Lung (tissue), 12 donors: ENCODE measurements around the gene UBA52. TPM values are rescaled to one million over a fixed set of nuclear protein-coding genes. Genes with fewer than 3 reads are reported as not detected.

Experiments used
- ATAC-seq: fragments of 200-7000 bp; cut with Tn5 transposase; one replicate; pipeline ENCODE4 v1.9.1; 2020; ENCODE audit warnings: moderate number of reproducible peaks; ENCODE audit not compliant: insufficient read depth, low FRiP score
- DNase-seq, 3 donors: peaks; one replicate each; pipeline ENCODE4 v3.0.0-alpha.2; 2013 to 2017
- H3K27ac ChIP-seq, 2 donors: one replicate each; pipeline ENCODE4 v1.5.1; 2013; ENCODE audit warnings: mild to moderate bottlenecking in 2 of 2, moderate library complexity in 2 of 2, control low read depth in 1 of 2, inconsistent platforms in 1 of 2, low read depth in 1 of 2, low read length in 1 of 2
- H3K27me3 ChIP-seq, 3 donors: one replicate each; pipeline ENCODE4 v1.5.1; 2013; ENCODE audit warnings: low read length in 2 of 3; ENCODE audit not compliant: control insufficient read depth in 3 of 3, insufficient read depth in 3 of 3
- H3K36me3 ChIP-seq, 4 donors: one replicate each; pipeline ENCODE4 v1.5.1; 2013; ENCODE audit warnings: low read length in 4 of 4, mild to moderate bottlenecking in 1 of 4, moderate library complexity in 1 of 4; ENCODE audit not compliant: control insufficient read depth in 4 of 4, insufficient read depth in 4 of 4
- H3K4me1 ChIP-seq, 5 donors: one replicate each; pipeline ENCODE4 v1.5.1; 2013; ENCODE audit warnings: low read length in 5 of 5, mild to moderate bottlenecking in 2 of 5, moderate library complexity in 1 of 5; ENCODE audit not compliant: control insufficient read depth in 5 of 5, insufficient read depth in 5 of 5
- H3K4me3 ChIP-seq: one replicate; pipeline ENCODE4 v1.5.1; 2013; ENCODE audit warnings: mild to moderate bottlenecking, control low read depth, moderate library complexity
- H3K9ac ChIP-seq, 2 donors: one replicate each; pipeline ENCODE4 v1.5.1; 2013; ENCODE audit warnings: low read length in 2 of 2, control low read depth in 1 of 2; ENCODE audit not compliant: insufficient read depth in 1 of 2
- H3K9me3 ChIP-seq, 4 donors: one replicate each; pipeline ENCODE4 v1.5.1; 2013; ENCODE audit warnings: low read length in 3 of 4, mild to moderate bottlenecking in 1 of 4, moderate library complexity in 1 of 4; ENCODE audit not compliant: control insufficient read depth in 4 of 4, insufficient read depth in 3 of 4
- WGBS, 2 donors: extraction: QIAGEN DNeasy Blood & Tissue Kit; methylation state at CpG; one replicate each; pipeline ENCODE4 v1.1.7; 2013; 5-methylcytosine and 5-hydroxymethylcytosine counted together
- polyA plus RNA-seq, 2 donors: library from polyadenylated mRNA; stranded (reverse); fragments of 200-250 nt; gene quantifications; one replicate each; pipeline ENCODE4 v1.2.1, GENCODE V29; 2013
- total RNA-seq, 2 donors: library from RNA; depleted of rRNA in 1 of 2; stranded (reverse); fragments of >200 nt in 1 of 2; gene quantifications; one replicate each; pipeline ENCODE4 v1.2.1, GENCODE V29; 2014 to 2021
- TF ChIP-seq, protein P1 (sequence below): IDR thresholded peaks from 2 replicates; pipeline ENCODE4 v1.5.1; 2012; ENCODE audit warnings: mild to moderate bottlenecking; ENCODE audit errors: control extremely low read depth, extremely low read depth
- donor health status: control.
- donor health status: control.
- donor health status: Bipolar disorder and iron deficiency.
- donor health status: healthy.
- donor health status: DM: yes; HTN: yes; CAD: no.

UBA52 gene
- total and polyA plus RNA-seq, 4 donors: 689 to 1,266 (median 1,030) TPM

- Histone ChIP-seq H3K27me3 (peaks cover 0 to 61% (median 47%) of the 10 kb centered on the region in 3 donors), H3K9me3 (peaks cover 0 to 4% (median 0%) of the 10 kb centered on the region in 4 donors), H3K4me3 (no peak overlapping the region), H3K9ac (no peak overlapping the region), H3K27ac (no peak overlapping the region), H3K4me1 (peaks cover 0 to 31% (median 15%) of the 10 kb centered on the region in 5 donors), H3K36me3 (no peaks in the 10 kb centered on the region)
- WGBS, 2 donors: 19 to 40% methylated on average over 5 of the region's 5 CpGs
- ATAC-seq (no peak), DNase-seq (no peak)
- TF ChIP-seq, protein P1, sequence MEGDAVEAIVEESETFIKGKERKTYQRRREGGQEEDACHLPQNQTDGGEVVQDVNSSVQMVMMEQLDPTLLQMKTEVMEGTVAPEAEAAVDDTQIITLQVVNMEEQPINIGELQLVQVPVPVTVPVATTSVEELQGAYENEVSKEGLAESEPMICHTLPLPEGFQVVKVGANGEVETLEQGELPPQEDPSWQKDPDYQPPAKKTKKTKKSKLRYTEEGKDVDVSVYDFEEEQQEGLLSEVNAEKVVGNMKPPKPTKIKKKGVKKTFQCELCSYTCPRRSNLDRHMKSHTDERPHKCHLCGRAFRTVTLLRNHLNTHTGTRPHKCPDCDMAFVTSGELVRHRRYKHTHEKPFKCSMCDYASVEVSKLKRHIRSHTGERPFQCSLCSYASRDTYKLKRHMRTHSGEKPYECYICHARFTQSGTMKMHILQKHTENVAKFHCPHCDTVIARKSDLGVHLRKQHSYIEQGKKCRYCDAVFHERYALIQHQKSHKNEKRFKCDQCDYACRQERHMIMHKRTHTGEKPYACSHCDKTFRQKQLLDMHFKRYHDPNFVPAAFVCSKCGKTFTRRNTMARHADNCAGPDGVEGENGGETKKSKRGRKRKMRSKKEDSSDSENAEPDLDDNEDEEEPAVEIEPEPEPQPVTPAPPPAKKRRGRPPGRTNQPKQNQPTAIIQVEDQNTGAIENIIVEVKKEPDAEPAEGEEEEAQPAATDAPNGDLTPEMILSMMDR: no peak
Measured at GRCh38 chr19:18608102-18608804, 36.6 kb downstream of the UBA52 start.

DNA sequence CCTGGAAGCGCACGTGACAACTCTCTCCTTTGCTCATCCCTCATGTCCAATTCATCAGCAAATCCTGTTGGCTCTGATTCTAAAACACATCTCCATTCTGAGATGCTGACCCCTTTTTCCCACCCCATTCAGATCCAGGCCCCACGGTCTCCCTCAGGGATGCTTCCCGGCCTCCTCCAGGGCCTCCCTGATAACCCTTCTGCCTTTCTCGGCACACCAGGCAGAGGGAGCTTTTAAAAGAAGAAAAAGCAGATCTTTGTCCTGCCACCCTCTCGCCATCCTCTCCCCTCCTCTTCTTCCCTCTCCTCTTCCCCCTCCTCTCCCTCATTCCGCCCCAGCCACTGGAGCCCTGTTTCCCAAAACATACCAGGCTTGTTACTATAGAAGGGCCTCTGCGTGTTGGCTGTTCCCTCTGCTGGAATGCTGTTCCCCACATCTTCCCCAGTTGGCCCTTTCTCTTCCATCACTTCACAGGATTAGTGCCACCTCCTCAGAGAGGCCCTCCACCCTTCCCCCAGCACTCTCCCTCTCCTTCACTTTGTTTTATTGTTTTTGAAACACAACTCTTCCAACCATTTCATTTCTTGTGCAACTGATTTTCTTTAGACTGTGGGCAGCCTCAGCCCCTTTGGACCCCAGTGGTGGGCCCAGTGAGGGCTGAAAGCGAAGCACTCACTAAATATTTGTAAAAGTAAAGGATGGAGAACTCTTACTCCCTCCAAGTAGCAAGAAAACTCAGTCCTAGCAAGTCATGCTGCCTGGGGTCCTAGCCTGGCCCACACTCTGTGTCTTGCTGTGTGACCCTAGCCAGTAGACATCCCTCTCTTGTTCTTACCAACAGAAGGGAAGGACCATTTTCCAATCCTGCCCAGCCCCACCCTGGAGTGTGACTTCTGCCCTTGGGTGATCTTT is 37.4 kb downstream of the UBA52 start:
- peaks cover 0 to 27% (median 15%) of the 10 kb centered on the region in 5 donors for H3K4me1 ChIP-seq

GRCh38 chr19:18609717-18610051 is 38.0 kb downstream of the UBA52 start:
- ATAC-seq: no peak
- H3K4me1 ChIP-seq: peaks cover 0 to 23% (median 15%) of the 10 kb centered on the region in 5 donors

More for the DNA sequence above, 37.4 kb downstream of the UBA52 start:
- DNase-seq (no peak), ATAC-seq (no peak)
- no peak overlapping the region for H3K4me3 ChIP-seq
- no peak overlapping the region for H3K27ac ChIP-seq
- TF ChIP-seq, protein P1: no peak
- no peak overlapping the region for H3K9ac ChIP-seq
- 46 to 59% methylated on average over 9 of the region's 9 CpGs for WGBS, 2 donors
- peaks cover 0 to 4% (median 0%) of the 10 kb centered on the region in 4 donors for H3K9me3 ChIP-seq
- peaks cover 0 to 67% (median 47%) of the 10 kb centered on the region in 3 donors for H3K27me3 ChIP-seq
- H3K36me3 ChIP-seq: no peaks in the 10 kb centered on the region

More at GRCh38 chr19:18609717-18610051, 38.0 kb downstream of the UBA52 start:
- peak; percentile 60 to 79 (median 60) for DNase-seq
- Histone ChIP-seq H3K27ac (no peak overlapping the region), H3K27me3 (peaks cover 0 to 67% (median 52%) of the 10 kb centered on the region in 3 donors), H3K36me3 (no peaks in the 10 kb centered on the region), H3K9ac (no peak overlapping the region), H3K9me3 (peaks cover 0 to 4% (median 0%) of the 10 kb centered on the region in 4 donors), H3K4me3 (no peak overlapping the region)
- TF ChIP-seq, protein P1: no peak
- 23 to 26% methylated on average over 2 of the region's 2 CpGs for whole genome bisulfite sequencing, 2 donors
